Measurements from ENCODE around the gene TBX5.

DNA sequence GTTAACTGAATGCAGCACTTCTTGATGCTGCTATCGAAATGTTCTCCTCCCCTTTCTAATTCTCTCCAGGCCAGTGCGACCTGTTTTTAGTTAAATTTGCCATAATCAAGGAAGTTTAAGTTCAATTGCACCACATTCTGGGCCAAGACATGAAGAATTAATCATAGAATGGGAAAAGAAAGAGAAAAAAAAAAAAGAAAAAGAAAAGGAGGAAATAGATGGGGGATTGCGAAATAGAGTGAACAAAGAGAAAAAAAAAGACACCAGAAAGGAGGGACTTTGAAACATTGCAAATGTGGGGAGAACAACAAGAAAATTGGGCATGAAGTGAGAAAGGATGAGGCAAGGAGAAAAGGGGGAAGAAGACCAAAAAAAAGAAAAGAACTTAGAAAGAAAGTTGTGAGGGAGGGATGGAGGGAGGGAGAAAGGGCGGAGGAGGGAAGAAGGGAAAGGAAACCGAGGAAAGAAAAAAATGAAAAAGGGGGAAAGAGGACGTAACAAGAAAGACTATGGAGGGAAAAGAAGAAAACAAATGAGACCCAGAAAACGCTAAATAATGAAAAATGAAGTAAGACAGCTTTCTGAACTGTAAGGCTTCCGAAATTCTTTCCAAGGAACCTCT, 32.8 kb upstream of the TBX5 start:
- TF ChIP-seq, protein P1, sequence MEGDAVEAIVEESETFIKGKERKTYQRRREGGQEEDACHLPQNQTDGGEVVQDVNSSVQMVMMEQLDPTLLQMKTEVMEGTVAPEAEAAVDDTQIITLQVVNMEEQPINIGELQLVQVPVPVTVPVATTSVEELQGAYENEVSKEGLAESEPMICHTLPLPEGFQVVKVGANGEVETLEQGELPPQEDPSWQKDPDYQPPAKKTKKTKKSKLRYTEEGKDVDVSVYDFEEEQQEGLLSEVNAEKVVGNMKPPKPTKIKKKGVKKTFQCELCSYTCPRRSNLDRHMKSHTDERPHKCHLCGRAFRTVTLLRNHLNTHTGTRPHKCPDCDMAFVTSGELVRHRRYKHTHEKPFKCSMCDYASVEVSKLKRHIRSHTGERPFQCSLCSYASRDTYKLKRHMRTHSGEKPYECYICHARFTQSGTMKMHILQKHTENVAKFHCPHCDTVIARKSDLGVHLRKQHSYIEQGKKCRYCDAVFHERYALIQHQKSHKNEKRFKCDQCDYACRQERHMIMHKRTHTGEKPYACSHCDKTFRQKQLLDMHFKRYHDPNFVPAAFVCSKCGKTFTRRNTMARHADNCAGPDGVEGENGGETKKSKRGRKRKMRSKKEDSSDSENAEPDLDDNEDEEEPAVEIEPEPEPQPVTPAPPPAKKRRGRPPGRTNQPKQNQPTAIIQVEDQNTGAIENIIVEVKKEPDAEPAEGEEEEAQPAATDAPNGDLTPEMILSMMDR (IDR thresholded peaks at IDR 0.05) = no peak
- no peak for TF ChIP-seq EZH2 (IDR thresholded peaks at IDR 0.05; ENCODE audit: borderline replicate concordance, insufficient read depth, low read depth, low read length, poor library complexity, severe bottlenecking)

Measured in B cell (primary cell).